ENCODE measurements around the gene MAD1L1.

Gene MAD1L1

DNA sequence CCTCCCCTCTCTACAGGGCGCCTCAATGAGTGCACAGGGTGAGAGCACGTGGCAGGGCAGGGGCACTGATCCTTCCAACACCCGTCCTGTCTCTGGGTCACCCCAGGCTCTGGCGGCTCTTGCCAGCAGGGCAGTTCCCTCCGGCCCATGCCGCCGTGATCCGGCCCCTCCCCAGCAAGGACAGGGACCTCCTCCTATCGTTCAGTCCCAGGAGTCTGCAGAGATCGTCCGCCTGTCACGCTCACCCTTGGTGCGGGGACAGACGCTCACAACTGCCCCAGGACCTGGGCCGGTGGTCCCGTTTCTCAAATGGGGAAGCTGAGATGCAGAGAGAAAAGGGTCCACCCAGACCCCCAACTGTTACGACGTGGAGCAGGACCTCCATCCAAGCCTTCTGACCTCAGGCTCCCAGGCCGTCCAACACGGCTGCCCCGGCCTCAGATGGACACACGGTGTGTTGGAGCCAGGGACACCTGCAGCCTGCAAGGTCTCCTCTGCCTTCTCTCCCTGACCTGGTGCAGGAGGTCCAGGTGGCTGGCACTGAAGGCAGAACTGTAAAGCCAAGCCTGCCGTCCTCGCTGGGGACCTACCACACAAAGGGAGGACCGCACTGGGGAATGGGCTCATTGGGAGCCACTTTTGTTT, 313.7 kb downstream of the MAD1L1 start:
- DNase-seq (ENCODE audit: low read depth), result no peak
- TF ChIP-seq, protein P1, sequence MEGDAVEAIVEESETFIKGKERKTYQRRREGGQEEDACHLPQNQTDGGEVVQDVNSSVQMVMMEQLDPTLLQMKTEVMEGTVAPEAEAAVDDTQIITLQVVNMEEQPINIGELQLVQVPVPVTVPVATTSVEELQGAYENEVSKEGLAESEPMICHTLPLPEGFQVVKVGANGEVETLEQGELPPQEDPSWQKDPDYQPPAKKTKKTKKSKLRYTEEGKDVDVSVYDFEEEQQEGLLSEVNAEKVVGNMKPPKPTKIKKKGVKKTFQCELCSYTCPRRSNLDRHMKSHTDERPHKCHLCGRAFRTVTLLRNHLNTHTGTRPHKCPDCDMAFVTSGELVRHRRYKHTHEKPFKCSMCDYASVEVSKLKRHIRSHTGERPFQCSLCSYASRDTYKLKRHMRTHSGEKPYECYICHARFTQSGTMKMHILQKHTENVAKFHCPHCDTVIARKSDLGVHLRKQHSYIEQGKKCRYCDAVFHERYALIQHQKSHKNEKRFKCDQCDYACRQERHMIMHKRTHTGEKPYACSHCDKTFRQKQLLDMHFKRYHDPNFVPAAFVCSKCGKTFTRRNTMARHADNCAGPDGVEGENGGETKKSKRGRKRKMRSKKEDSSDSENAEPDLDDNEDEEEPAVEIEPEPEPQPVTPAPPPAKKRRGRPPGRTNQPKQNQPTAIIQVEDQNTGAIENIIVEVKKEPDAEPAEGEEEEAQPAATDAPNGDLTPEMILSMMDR (conservative IDR thresholded peaks at IDR 0.05; ENCODE audit: control insufficient read depth, insufficient read depth, low read depth, low read length), result no peak
- H3K4me3 ChIP-seq (ENCODE audit: control insufficient read depth, low read depth, low read length), result no peak overlapping the region

DNA sequence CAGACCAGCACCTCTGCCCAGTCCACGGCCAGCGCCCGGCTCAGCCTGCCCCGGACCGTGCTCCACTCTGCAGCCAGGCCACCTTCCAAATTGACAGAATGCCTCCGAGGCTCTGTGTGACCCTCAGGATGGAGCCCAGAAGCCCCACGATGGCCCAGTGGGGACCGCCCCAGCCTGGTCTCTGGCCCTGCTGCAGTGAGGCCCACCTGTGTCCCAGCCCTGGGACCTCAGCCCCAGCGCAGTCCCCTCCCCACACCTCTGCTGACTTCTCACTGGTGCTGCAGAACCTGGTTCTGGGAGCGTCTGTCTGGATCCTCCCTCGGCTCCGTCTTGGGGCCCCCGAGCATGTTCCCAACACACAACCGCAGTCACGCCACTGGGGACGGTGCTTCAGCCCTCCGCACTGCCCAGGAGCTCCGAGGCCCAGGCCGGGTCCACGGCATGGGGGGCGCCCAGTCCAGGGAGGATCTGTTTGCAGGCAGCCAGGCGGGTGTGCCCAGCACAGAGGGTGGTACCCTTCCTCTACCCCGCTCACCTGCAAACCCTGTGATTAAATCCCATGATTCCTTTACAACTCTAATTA, 314.6 kb downstream of the MAD1L1 start:
- TF ChIP-seq, protein P1 (conservative IDR thresholded peaks at IDR 0.05; ENCODE audit: control insufficient read depth, insufficient read depth, low read depth, low read length), result no peak
- no peak for DNase-seq (ENCODE audit: low read depth)

DNA sequence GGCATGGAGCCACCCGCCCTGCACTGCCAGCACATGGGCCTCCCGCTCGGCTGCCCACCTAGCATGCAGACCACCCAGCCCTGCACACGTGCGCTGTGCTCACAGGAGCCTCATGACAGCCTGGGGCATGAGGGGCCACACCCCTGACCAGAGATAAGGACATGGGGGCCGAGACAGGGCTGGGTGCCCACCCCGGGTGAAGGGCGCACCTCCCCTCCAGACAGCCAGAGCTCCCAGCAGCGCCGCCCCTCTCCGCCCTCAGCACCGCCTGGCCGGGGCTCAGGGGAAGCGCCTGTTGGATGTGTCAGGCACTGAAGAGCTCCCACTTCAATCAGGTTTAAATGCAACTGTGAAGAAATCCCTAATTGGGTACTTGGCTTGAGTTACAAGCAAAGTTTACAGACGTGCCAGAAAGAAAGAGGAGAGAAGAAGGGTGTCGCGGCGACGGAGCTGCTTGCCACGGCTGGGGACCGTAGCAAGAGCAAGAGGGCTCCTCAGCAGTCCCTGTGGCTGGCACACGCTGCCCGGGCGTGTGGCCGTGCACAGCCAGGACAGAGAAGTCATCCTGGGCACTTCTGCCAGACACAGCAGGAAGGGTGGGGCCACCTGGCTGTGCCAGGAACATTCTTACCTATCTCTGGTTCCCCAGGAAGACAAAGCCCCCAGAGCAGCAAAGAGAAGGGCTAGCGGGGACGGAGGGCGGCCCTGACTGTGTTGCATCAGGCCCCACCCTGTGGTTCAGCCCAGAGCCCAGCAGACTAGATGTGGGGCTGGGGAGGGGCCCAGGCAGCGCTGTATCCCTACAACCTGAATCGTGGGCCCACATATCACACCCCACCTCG, 315.3 kb downstream of the MAD1L1 start:
- DNase-seq (ENCODE audit: low read depth), result peak; percentile 60
- TF ChIP-seq, protein P1 (conservative IDR thresholded peaks at IDR 0.05; ENCODE audit: control insufficient read depth, insufficient read depth, low read depth, low read length), result no peak
- H3K4me3 ChIP-seq (ENCODE audit: control insufficient read depth, low read depth, low read length), result no peak overlapping the region

More for the DNA sequence above, 314.6 kb downstream of the MAD1L1 start:
- H3K4me3 ChIP-seq (ENCODE audit: control insufficient read depth, low read depth, low read length), result no peak overlapping the region

DNA sequence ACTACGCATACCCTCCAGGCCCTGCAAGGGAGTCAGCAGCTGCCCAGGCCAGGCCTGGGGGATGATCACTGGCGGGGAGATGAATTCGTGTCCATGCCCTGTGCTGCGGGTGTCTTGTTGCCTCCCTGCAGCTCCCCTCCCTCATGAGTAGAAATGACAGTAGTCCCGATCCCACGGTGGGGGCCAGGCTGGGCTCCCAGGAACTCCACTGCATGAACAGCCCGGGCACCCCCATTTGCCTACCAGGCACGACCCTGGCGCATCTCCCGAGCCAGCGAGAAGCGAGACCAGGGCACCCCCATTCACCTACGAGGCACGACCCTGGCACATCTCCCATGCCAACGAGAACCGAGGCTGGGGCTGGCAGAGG, 316.2 kb downstream of the MAD1L1 start:
- TF ChIP-seq, protein P1 (conservative IDR thresholded peaks at IDR 0.05; ENCODE audit: control insufficient read depth, insufficient read depth, low read depth, low read length), result no peak
- H3K4me3 ChIP-seq (ENCODE audit: control insufficient read depth, low read depth, low read length), result no peak overlapping the region
- DNase-seq (ENCODE audit: low read depth), result no peak

DNA sequence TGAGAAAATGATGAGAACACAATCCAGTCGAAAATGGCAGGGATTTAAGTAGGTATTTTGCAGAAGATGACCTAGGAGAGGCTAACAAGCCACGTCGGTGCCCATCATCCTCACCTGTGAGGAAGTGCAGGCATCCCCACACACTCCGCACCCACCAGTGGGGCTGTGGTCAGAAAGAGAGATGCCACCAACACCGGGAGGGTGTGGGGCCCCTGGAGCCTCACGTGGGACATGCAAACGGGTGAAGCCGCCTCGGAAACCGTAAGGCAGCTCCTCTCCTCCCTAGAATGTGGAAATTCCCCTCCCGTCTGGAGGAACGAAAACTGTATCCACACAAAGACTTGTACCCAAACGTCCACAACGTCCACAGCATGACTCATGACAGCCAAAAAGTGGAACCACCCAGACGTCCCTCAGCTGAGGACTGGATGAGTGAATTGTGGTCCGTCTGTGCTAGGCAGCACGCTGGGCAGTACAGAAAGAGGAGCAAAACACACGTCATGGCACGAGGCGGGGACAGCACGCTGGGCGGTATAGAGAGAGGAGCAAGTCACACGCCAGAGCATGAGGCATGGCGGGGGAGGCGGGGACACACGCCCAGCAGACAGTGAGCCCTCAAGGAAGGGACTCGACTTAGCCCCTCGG, 316.7 kb downstream of the MAD1L1 start:
- no peak overlapping the region for H3K4me3 ChIP-seq (ENCODE audit: control insufficient read depth, low read depth, low read length)
- TF ChIP-seq, protein P1 (conservative IDR thresholded peaks at IDR 0.05; ENCODE audit: control insufficient read depth, insufficient read depth, low read depth, low read length), result no peak

DNA sequence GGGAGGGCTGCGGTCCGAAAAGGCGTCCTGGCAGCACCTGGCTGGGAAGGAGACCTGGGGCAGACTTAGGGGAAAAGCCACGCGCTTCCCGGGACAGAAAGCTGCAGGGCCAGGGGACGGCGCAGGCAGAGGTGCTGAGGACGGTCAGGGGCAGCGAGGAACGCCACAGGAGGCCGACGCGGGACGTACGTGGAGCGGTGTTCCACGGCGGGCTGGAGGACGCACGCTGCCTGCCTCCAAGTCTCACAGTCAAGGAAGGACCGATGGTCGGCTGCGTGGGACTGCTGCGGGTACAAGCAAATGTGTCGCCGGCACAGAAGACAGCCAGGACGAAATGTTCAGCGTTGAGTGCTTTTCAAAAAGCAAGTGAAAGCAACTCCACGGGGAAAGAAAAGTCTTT, 317.4 kb downstream of the MAD1L1 start:
- DNase-seq (ENCODE audit: low read depth), result no peak
- TF ChIP-seq, protein P1 (conservative IDR thresholded peaks at IDR 0.05; ENCODE audit: control insufficient read depth, insufficient read depth, low read depth, low read length), result no peak
- H3K4me3 ChIP-seq (ENCODE audit: control insufficient read depth, low read depth, low read length), result no peak overlapping the region

More for the DNA sequence above, 316.7 kb downstream of the MAD1L1 start:
- no peak for DNase-seq (ENCODE audit: low read depth)

All from fibroblast of mammary gland (primary cell).